Neural progenitor cell (in vitro differentiated cells): ENCODE measurements around the gene TMEM53.

Experiments
- CTCF ChIP-seq: fragments of 200-600 bp; sonication (generic); IDR thresholded peaks from 2 replicates; pipeline ENCODE4 v1.5.1; 2017; ENCODE audit warnings: antibody characterized with exemption, mild to moderate bottlenecking
- EZH2 ChIP-seq: fragments of 200-600 bp; sonication (generic); IDR thresholded peaks from 2 replicates; pipeline ENCODE4 v1.6.1; 2017; ENCODE audit warnings: antibody characterized with exemption, mild to moderate bottlenecking, moderate library complexity
- EZH2phosphoT487 ChIP-seq: fragments of 200-600 bp; sonication (generic); IDR thresholded peaks from 2 replicates; pipeline ENCODE4 v1.6.1; 2017; ENCODE audit warnings: antibody characterized with exemption

GRCh38 chr1:44606701-44607281, 67.5 kb downstream of the TMEM53 start:
- TF ChIP-seq CTCF (no peak), EZH2phosphoT487 (no peak), EZH2 (no peak)
